ENCODE results near the gene JADE2. TPM values are rescaled to one million over a fixed set of nuclear protein-coding genes. Genes with fewer than 3 reads are reported as not detected.

Gene JADE2
- total and polyA plus RNA-seq, 2 of the 8 experiments (the other 6 are each of a cell fraction or from before 2014, with no cell fraction given): 19.2 to 55.8 TPM

GRCh38 chr5:134527961-134528424 lies 2.5 kb downstream of the JADE2 start (continued):
- TF ChIP-seq CHD7 (IDR thresholded peaks at IDR 0.05; ENCODE audit: insufficient replicate concordance, low read length) (no peak), KDM1A (IDR thresholded peaks at IDR 0.05; ENCODE audit: borderline replicate concordance, low read length) (no peak), SP2 (IDR thresholded peaks at IDR 0.05; ENCODE audit: low read length) (no peak), SIX5 (IDR thresholded peaks at IDR 0.05; ENCODE audit: low read depth, low read length) (no peak), TAF7 (optimal IDR thresholded peaks at IDR 0.05; ENCODE audit: borderline replicate concordance, low read depth, low read length) (no peak), BRCA1 (IDR thresholded peaks at IDR 0.05; ENCODE audit: low read depth, low read length) (no peak), POLR2A (IDR thresholded peaks at IDR 0.05; ENCODE audit: control extremely low read depth in 1 of 2, low read depth in 2 of 2, low read length in 2 of 2) (no peak), RNF2 (IDR thresholded peaks at IDR 0.05; ENCODE audit: borderline replicate concordance, low read depth, low read length, missing control alignments, poor library complexity, severe bottlenecking) (no peak), MAFK (IDR thresholded peaks at IDR 0.05; ENCODE audit: low read depth, low read length) (no peak), ASH2L (IDR thresholded peaks at IDR 0.05; ENCODE audit: low read length) (no peak), CEBPB (IDR thresholded peaks at IDR 0.05; ENCODE audit: low read depth, low read length) (no peak), CHD2 (IDR thresholded peaks at IDR 0.05; ENCODE audit: low read length) (no peak), TCF12 (IDR thresholded peaks at IDR 0.05; ENCODE audit: low read depth, low read length) (no peak)

Data from H1 (cell line).